ENCODE results near the gene ZSCAN5B. TPM values are rescaled to one million over a fixed set of nuclear protein-coding genes. Genes with fewer than 3 reads are reported as not detected.
A peak's percentile ranks its signal among the peaks of the same experiment; 100 is the strongest.
"Not testable (repeated sequence)": the region's sequence is repeated elsewhere in the genome, so short reads cannot be mapped to it uniquely, and the experiment has no call there.

The ZSCAN5B gene
- total RNA-seq, 1 donor from 2014 or later: not detected

GRCh38 chr19:56150358-56150757, 47.2 kb downstream of the ZSCAN5B start:
- intact Hi-C loops (cut with DNase I): no loop called here
- DNase-seq (ENCODE audit: low spot score) (no peak), ATAC-seq (no peak)

- ATAC-seq: no peak
- DNase-seq (ENCODE audit: low spot score): no peak
- intact Hi-C loops (cut with DNase I): no loop called here
These were observed 47.9 kb downstream of the ZSCAN5B start for GRCh38 chr19:56149656-56150038.

GRCh38 chr19:56148955-56149655, 48.5 kb downstream of the ZSCAN5B start:
- ATAC-seq; intact Hi-C loops (cut with DNase I); DNase-seq (ENCODE audit: low spot score): not testable (repeated sequence)

GRCh38 chr19:56148096-56148495, 49.5 kb downstream of the ZSCAN5B start:
- DNase-seq (ENCODE audit: low spot score): no peak
- intact Hi-C loops (cut with DNase I): no loop called here
- no peak for ATAC-seq

GRCh38 chr19:56147307-56147706, 50.3 kb downstream of the ZSCAN5B start:
- DNase-seq (ENCODE audit: low spot score): no peak
- no peak for ATAC-seq
- intact Hi-C loops (cut with DNase I): no loop called here

- intact Hi-C loops (cut with DNase I): no loop called here
- DNase-seq (ENCODE audit: low spot score) (no peak), ATAC-seq (no peak)
These were observed 50.7 kb downstream of the ZSCAN5B start for GRCh38 chr19:56146904-56147303.

- intact Hi-C loops (cut with DNase I): no loop called here
- no peak for DNase-seq (ENCODE audit: low spot score)
These were observed 51.9 kb downstream of the ZSCAN5B start for GRCh38 chr19:56145698-56146097.

GRCh38 chr19:56144831-56145230, 52.8 kb downstream of the ZSCAN5B start:
- ATAC-seq: no peak
- DNase-seq (ENCODE audit: low spot score): no peak
- intact Hi-C loops (cut with DNase I): no loop called here

More at GRCh38 chr19:56145698-56146097, 51.9 kb downstream of the ZSCAN5B start:
- no peak for ATAC-seq

- DNase-seq (ENCODE audit: low spot score) (no peak), ATAC-seq (no peak)
- intact Hi-C loops (cut with DNase I): no loop called here
These were observed 53.2 kb downstream of the ZSCAN5B start for GRCh38 chr19:56144376-56144775.

- ATAC-seq: no peak
- intact Hi-C loops (cut with DNase I): no loop called here
- DNase-seq (ENCODE audit: low spot score): no peak
These were observed 54.6 kb downstream of the ZSCAN5B start for GRCh38 chr19:56142897-56143434.

- no peak for ATAC-seq
- intact Hi-C loops (cut with DNase I): no loop called here
- no peak for DNase-seq (ENCODE audit: low spot score)
These were observed 55.3 kb downstream of the ZSCAN5B start for GRCh38 chr19:56142087-56142787.

- ATAC-seq (no peak), DNase-seq (ENCODE audit: low spot score) (peak; percentile 69)
- intact Hi-C loops (cut with DNase I): no loop called here
These were observed 56.1 kb downstream of the ZSCAN5B start for GRCh38 chr19:56141417-56141993.

- DNase-seq (ENCODE audit: low spot score) (peak; percentile 99), ATAC-seq (peak; percentile 97)
- intact Hi-C loops (cut with DNase I): no loop called here
These were observed 56.8 kb downstream of the ZSCAN5B start, which contains the start of gene ZNF444 for GRCh38 chr19:56140583-56141416. Gene ZNF444, plus strand, starts transcription at chr19:56141287. Its CDS starts 5,625 bp downstream, at chr19:56146912.

- intact Hi-C loops (cut with DNase I): no loop called here
- DNase-seq (ENCODE audit: low spot score) (no peak), ATAC-seq (no peak)
These were observed 57.6 kb downstream of the ZSCAN5B start for GRCh38 chr19:56139847-56140582.

Other genes starting within 250 kb of the ZSCAN5B start
- gene NLRP8, start 250.0 kb downstream of the ZSCAN5B start, total RNA-seq: not detected
- gene NLRP5, start 211.0 kb downstream of the ZSCAN5B start, total RNA-seq: not detected
- 24.6 TPM for gene ZNF787, start 76.5 kb downstream of the ZSCAN5B start, total RNA-seq
- gene ZNF444, start 56.5 kb downstream of the ZSCAN5B start, total RNA-seq: 32.5 TPM
- not detected for gene GALP, start 21.8 kb downstream of the ZSCAN5B start, total RNA-seq
- not detected for gene ZSCAN5C, start 4.5 kb upstream of the ZSCAN5B start, total RNA-seq
- gene EDDM13, start 75.0 kb upstream of the ZSCAN5B start, total RNA-seq: not detected
- gene ZSCAN5A, start 117.1 kb upstream of the ZSCAN5B start, total RNA-seq: 12.3 TPM
- gene ZNF582, start 195.8 kb upstream of the ZSCAN5B start, total RNA-seq: 5.5 TPM
- gene ZNF583, start 206.5 kb upstream of the ZSCAN5B start, total RNA-seq: 11.2 TPM

Measured in sciatic nerve (tissue), 2 donors.